ENCODE results near the gene SOX11.
"Not testable (repeated sequence)": the region's sequence is repeated elsewhere in the genome, so short reads cannot be mapped to it uniquely, and the experiment has no call there.

The SOX11 gene

DNA sequence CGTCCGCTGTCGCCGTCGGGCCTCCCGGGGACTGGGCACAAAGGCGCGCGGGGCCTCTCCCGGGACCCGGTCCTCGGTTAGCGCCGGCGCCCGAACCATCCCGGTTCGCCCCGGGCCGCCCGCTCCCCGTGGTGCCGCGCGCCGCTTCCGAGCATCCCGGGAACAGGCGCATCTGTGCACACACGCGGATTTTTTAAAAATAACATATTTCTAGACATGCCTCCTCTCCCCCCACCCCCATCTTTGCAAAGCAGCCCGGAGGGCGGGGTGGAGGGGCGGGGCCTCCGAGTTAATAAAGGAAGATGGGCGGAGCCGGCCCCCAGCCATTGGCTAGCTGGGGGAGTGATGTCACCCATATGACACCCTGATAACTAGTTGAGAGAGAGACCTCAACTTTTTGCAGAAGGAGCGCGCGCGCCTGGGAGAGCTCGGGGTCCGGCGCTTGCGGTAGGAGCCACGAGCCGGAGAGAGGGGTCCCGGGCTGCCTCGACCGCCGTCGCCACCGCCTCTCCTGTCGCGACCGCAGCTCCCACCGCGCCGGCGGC, at the start of gene SOX11:
SOX11 (plus strand) TSS at position 400 of the 545 bp plus-strand sequence. CDS start 338 bp downstream, outside the sequence.
- DNase-seq, result no peak

- DNase-seq, result not testable (repeated sequence)
These were observed 39.5 kb upstream of the SOX11 start for GRCh38 chr2:5652734-5653133.

DNA sequence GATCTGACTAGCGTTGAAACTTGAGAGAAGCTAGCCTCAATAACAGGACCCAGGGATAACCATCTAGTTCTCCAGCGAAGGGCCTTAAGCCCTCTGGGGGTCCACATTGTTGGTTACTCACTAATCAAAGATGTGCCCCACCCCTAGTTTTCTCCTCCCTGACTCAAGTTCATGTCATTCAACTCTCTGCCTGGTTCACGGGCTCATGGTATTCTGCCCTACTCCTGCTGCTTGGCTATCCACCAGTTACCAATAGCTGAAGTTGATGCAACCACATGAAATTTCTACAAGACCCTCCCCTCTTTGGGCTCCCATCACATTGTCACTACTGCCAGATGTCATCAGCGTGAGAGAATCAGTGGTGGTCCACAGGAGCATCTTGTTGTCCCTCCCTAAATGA, 38.4 kb upstream of the SOX11 start:
- DNase-seq, result not testable (repeated sequence)

DNA sequence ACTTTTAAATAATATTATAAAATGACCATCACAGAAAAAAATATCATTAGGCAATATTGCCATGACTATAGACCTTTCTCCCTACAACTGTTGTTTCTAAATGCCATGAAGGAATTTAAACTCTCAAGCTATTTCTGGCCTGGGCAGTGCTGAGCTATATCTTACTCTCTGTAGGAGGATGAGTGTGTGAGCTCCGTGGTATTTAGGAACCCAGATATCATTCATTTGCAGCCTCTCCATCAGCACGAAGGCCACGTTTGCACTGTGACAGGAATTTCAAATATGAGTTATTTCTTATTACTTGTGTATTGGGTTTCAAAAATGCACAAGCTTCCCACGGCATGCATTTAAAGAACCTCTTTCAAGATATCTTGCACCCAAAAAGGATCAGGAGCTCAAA, 35.0 kb upstream of the SOX11 start:
- DNase-seq, result no peak

GRCh38 chr2:5660591-5660990, 31.6 kb upstream of the SOX11 start:
- DNase-seq, result no peak

GRCh38 chr2:5661362-5661761, 30.8 kb upstream of the SOX11 start:
- DNase-seq, result no peak

GRCh38 chr2:5664278-5664681, 27.9 kb upstream of the SOX11 start:
- no peak for DNase-seq

GRCh38 chr2:5665066-5665465, 27.1 kb upstream of the SOX11 start:
- DNase-seq, result no peak

DNA sequence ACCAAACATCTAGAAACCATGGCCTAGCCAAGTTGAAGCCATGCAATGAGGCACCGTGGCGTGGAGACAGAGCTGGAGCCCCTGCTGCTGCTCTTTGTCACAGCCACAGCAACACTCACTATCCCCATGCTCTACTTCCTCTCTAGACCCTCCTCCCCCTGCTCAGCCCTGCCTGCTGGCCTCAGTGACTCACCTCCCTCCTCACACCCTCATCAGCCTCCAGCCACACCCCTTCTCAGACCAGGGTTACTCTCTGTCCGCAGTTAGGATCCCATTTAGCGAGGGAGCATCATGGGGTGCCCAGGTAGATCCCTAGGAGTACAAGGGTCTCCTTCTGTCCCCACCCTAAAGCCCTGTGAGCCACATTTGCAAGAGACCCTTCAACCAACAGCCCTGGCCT, 25.4 kb upstream of the SOX11 start:
- DNase-seq, result no peak

- not testable (repeated sequence) for DNase-seq
These were observed 24.5 kb upstream of the SOX11 start for GRCh38 chr2:5667655-5668054.

GRCh38 chr2:5668682-5669250, 23.4 kb upstream of the SOX11 start:
- no peak for DNase-seq

DNA sequence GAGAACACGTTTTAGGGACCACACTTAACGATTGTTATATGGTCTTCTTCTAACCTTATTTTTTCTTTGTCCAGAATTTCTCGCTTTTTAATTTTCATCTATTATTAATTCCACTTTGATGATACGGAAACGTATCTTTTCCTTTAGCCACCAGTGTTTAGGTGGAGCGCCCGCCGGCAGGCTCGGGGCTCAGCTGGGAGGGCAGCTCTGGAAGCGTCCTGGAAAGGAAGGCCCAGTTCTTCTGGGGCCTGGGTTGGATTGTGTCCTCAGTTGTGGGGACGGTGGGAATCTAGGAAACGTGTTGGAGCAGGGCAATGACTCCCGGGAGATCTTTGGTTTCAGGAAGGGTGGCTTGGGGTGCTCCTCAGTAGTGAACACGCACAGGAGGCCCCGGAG, 19.4 kb upstream of the SOX11 start:
- DNase-seq, result no peak

GRCh38 chr2:5673145-5674025, 18.8 kb upstream of the SOX11 start:
- DNase-seq, result no peak

GRCh38 chr2:5674026-5674340, 18.2 kb upstream of the SOX11 start:
- DNase-seq, result no peak

- no peak for DNase-seq
These were observed 15.1 kb upstream of the SOX11 start for GRCh38 chr2:5677133-5677532.

GRCh38 chr2:5683471-5683870, 8.7 kb upstream of the SOX11 start:
- no peak for DNase-seq

DNA sequence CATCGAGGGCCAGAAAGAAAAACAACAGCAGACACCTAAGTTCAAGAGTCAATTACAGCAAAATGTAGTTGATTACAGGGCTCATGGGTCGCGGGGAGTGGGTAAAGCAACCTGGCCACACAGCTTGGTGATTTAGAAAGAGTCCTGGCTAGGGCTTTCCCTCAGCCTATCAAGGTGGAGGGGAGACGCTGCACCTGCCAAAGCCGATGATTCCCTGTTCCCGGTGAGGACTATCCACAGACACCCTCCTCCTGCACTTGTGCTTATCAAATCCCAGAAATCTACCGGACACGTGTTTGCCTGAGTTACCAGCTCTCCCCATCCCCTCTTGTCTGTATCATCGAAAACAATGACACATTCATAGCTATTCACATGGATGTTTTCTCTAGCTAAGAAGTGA, 7.0 kb upstream of the SOX11 start:
- no peak for DNase-seq

GRCh38 chr2:5686068-5686467, 6.1 kb upstream of the SOX11 start:
- DNase-seq, result no peak

GRCh38 chr2:5686536-5686935, 5.6 kb upstream of the SOX11 start:
- DNase-seq, result no peak

DNA sequence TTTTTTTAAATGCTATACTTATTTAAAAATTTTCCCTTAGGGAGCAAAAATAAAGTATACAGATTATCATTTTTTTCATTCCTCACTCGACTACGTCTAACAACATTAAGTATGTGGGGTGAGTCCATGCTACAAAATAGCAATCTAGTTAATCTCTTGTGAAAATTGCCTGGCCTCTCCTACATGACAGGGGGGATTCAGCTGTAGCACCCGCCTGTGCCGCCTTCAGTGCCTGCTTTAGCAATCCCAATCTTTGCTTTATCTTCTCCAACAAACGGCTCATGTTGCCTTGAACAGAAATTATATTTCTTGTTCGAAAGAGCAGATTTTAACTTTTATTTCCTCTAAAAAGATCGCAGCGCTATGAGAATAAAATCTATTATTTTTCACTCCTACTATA, 2.4 kb upstream of the SOX11 start:
- no peak for DNase-seq

- DNase-seq, result no peak
These were observed 1.9 kb upstream of the SOX11 start for GRCh38 chr2:5690286-5690685.

- no peak for DNase-seq
These were observed 1.4 kb upstream of the SOX11 start for GRCh38 chr2:5690718-5691220.

GRCh38 chr2:5691221-5691984, 781 bp upstream of the SOX11 start:
- DNase-seq, result no peak
